NCI-H2196 treated with DMSO at 0.1 percent for 48 hours (cell line): ENCODE data around the gene PDE4B.
"Not testable (repeated sequence)": the region's sequence is repeated elsewhere in the genome, so short reads cannot be mapped to it uniquely, and the experiment has no call there.

Experiments
- DNase-seq: peaks from one replicate; lab custom pipeline; 2025; ENCODE audit not compliant: unreplicated experiment; lab: John Stamatoyannopoulos, UW

The PDE4B gene

DNA sequence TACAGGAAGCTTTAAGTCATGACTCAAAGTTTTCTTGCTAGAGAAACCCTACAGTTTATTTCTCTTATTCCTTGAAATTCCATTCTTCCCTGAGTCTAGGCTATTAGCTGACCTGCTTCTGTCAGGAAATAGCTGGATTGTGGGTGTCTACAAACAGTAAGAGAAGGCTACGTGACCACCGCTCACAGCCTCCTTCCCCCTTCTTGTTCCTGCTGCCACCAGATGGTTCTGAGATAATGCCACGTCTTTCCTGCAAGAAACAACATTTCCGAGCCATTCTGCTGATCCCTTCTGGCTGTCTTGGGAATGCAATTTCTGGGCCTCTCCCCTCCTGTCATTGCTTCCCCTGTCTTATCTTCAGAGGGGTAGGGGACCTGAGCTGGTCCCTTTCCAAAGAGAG, 612.4 kb downstream of the PDE4B start:
- no peak for DNase-seq

GRCh38 chr1:66411449-66411848, 618.8 kb downstream of the PDE4B start:
- not testable (repeated sequence) for DNase-seq

GRCh38 chr1:66412704-66413103, 620.0 kb downstream of the PDE4B start:
- no peak for DNase-seq

- no peak for DNase-seq
These were observed 620.6 kb downstream of the PDE4B start for GRCh38 chr1:66413136-66413837.

DNA sequence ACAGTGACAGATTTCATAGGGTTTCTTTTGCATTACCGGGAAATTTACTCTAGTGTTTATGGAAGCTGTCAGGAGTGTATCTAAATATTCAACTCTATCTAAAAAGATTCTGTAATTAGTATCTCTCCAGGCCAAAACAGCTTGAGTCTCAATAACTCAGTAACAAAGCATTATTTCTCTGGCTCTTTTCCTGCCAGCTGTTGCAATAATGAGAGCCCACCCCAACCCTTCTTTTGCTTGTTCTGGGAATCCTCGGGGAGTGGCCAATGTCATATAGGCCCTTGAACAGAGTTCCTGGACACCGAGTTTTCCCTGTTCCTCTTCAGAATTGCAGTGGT, 621.1 kb downstream of the PDE4B start:
- DNase-seq: no peak

DNA sequence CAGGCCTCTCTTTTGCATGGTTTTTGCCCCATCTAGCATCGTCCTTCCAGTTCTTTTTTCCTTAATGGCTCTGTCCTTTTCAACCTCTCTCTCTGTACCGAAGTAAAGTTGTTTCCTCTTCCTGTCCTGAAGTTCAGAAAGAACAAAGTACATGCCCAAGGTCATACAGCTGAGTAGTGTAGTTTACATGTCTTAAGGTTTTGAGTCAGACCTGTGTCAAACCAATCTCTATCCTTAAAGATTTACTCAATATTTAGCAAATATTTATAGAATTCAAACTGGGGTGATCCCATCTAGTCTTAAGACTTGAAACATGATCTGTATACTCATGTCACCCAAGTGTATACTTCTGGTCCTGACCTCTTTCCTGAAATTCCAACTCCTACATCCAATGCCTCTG, 622.6 kb downstream of the PDE4B start:
- no peak for DNase-seq

DNA sequence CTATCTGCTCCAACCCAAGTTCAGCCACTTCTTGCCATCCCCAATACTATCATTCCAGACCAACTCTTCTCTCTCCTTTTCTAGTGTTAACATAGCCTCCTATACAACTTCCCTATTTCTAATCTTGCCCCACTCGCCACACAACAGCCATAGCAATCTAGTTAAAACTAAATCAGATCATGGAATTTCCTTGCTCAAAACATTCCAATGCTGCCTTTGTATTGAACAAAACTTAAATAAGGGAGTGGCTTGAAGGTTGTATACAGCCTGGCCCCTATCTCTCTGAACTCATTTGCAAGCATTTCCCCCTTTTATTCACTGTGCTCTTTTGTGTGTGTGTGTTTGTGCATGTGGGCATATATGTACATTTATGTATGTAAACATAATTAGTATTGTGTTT, 623.2 kb downstream of the PDE4B start:
- no peak for DNase-seq

DNA sequence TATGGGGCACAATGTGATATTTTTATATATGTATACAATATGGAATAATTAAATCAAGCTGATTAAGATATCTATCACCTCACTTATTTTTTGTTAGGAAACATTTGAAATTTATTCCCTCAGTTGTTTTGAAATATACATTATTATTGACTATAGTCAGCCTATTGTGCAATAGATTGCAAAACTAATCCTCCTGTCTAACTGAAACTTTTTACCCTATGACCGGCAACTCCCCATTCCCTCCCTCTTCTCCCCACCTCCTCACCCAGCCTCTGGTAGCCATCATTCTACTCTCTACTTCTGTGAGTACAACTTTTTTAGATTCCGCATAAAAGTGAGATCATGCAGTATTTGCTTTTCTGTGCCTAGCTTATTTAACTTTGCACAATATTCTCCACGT, 623.6 kb downstream of the PDE4B start:
- DNase-seq: no peak

GRCh38 chr1:66418021-66418420, 625.3 kb downstream of the PDE4B start:
- DNase-seq: no peak

- DNase-seq: not testable (repeated sequence)
These were observed 627.5 kb downstream of the PDE4B start for GRCh38 chr1:66420171-66420570.

- DNase-seq: not testable (repeated sequence)
These were observed 628.2 kb downstream of the PDE4B start for GRCh38 chr1:66420906-66421305.

DNA sequence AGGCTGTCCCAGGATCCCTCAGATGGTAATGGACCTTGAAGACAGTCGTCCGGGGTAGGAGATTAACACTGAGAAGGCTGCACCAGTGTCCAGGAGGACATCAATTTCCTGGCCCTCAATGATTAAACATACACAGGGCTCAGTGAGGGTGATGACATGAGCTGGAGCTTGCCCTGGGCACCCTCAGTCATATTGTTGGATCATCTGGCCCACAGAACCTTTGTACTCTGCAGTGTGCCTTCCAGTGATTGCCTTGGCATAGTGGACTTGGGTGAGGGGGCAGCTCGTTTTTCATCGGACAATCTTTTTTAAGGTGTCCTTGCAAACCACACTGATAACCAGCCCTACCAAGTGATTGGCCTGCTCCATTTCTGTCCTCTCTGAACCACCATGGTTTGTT, 630.1 kb downstream of the PDE4B start:
- no peak for DNase-seq
